K562 treated with DMSO at 1 percent for 48 hours (cell line): Measurements from ENCODE around the gene APBA2. TPM values are rescaled to one million over a fixed set of nuclear protein-coding genes. Genes with fewer than 3 reads are reported as not detected.

Source experiments
- total RNA-seq: library from RNA; unstranded; fragments of 300-600 nt; gene quantifications from 2 replicates; pipeline ENCODE4 v1.2.3, GENCODE V29; 2022; ENCODE audit warnings: low replicate concordance; ENCODE audit errors: extremely low read depth

Gene APBA2
- not detected in 2 replicates for total RNA-seq

GRCh38 chr15:28885630-28886430, at the start of gene APBA2:
Gene APBA2, plus strand, starts transcription at chr15:28885974. Its CDS starts 167,911 bp downstream, at chr15:29053885.

GRCh38 chr15:28848521-28848920, 37.3 kb upstream of the APBA2 start, which contains the start of gene GOLGA6L7:
Gene GOLGA6L7, minus strand, starts transcription at chr15:28848644. Its CDS starts 95 bp downstream, at chr15:28848549.

Other genes starting within 250 kb of the APBA2 start
- gene GOLGA8M, start 173.6 kb upstream of the APBA2 start, total RNA-seq, result not detected in 2 replicates
- not detected in 2 replicates for gene GOLGA6L7, start 37.3 kb upstream of the APBA2 start, total RNA-seq